ENCODE measurements around the gene POLR3H.

POLR3H gene

GRCh38 chr22:41517172-41518047 lies 26.9 kb downstream of the POLR3H start:
- DNase-seq (ENCODE audit: low read depth in 1 of 2, low spot score in 1 of 2): peak in 1 of 2 donors; percentile 17

DNA sequence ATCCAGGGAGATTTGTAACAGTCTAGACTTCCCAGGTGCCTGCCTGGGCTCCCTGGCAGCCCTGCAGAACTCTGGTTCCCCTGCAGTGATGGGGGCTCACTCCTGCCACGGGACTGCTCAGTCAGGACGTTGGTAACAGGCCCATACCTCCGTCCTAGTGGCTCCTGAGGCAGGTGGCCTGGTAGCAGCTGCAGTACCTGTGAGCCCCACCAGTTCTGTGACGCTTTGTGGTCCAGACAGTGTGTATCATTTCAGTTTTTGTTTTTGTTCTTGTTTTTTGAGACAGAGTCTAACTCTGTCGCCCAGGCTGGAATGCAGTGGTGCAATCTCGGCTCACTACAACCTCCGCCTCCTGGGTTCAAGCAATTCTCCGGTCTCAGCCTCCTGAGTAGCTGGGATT lies 27.8 kb downstream of the POLR3H start:
- no peak for DNase-seq (ENCODE audit: low read depth in 1 of 2, low spot score in 1 of 2)

GRCh38 chr22:41513391-41513790 lies 30.9 kb downstream of the POLR3H start:
- no peak for DNase-seq (ENCODE audit: low read depth in 1 of 2, low spot score in 1 of 2)

DNA sequence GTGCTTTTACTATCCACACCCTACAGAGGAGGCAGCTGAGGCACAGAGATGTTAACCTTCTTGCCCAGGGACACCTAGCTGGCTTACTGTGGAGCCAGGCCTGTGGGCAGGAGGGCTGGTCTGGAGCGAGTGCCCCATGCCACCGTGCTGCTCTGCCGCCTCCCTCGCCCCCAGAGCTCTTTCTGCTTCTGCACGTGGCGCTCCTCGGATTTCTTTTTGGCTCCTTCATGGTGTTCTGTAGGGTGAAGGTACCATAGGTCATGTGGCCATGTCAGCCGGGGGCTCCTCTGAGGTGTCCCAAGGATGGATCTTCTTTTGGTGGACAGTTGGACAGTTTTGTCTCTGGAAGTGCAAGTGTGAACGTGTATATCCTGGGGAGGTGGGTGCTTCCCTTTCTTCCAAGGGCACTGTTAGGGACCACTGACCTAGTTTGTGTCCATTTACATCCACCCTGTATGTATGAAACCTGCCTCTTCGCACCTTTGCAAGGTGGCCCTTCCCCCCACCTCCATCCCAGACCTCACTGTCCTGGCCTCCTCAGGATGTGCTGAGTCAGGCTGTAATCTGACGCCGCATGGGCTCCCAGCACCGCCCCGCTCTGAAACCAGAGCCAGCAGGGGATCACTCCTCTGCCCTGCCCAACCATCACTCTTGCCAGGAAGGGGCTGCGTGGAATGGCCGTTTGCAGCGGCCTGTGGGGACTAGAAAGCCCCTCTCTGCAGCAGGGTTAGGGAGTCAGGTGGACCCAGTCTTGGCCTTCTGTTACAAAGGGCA lies 31.7 kb downstream of the POLR3H start:
- DNase-seq (ENCODE audit: low read depth in 1 of 2, low spot score in 1 of 2): no peak

DNA sequence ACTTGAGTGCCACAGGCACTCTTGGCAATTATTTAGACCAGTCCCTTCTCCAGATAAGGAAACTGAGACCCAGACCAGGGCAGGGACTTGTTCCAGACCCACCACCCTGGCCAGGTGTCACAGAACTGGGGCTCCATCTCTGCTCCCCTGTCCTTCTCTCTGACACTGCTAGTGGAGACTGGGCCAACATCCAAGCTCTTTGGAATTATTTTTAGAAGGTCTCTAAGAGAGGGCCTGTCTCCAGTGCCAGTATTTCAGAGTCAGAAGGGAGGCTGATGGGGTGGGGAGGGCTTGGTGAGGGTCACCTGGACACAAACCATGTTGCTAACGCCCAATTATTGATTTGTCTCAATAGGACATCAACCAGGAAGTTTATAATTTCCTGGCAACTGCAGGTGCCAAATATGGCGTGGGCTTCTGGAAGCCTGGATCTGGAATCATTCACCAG lies 32.7 kb downstream of the POLR3H start:
- DNase-seq (ENCODE audit: low read depth in 1 of 2, low spot score in 1 of 2): no peak

DNA sequence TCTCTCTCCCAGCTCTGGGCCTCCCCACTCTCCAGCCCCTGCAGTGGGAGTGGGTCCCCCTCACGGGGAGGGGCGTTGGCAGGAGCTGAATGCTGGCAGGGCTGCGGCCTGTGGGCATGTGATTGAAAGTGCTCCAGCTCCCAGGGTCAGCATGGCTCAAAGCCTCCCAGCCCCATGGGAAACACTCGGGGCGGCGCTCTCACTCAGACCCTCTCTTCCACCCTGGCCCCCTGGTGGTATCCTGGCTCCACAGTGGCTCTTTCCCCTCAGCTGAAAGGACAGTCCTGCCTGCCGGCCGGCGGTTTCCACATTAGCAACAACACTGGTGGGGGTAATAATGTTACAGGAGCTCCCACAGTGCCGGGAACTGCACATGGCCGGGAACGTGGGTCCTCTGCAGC lies 35.5 kb downstream of the POLR3H start:
- DNase-seq (ENCODE audit: low read depth in 1 of 2, low spot score in 1 of 2): no peak

DNA sequence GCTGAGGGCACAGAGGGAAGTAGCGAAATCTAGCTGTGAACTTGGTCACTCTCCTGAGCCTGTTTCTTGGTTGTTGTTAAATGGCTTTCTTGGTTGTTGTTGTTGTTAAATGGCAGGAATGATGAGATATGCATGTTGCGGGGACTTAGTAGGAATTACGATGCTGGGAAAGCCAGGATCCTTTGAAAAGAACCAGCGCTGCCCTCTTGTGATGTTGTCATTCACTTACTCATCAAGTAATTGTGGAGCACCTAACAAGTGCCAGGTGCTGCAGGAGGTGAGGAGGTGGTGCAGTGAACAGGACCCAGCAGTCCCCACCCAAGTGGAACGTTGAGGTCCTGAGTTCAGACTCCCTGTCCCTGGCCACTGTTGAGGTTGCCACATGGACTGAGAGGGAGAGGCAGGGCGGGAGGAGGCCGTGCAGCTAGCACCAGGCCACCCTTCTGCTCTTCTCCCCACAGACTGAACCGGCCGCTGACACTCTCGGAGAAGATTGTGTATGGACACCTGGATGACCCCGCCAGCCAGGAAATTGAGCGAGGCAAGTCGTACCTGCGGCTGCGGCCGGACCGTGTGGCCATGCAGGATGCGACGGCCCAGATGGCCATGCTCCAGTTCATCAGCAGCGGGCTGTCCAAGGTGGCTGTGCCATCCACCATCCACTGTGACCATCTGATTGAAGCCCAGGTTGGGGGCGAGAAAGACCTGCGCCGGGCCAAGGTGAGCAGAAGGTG lies 36.8 kb downstream of the POLR3H start:
- no peak for DNase-seq (ENCODE audit: low read depth in 1 of 2, low spot score in 1 of 2)

GRCh38 chr22:41505511-41506220 lies 38.6 kb downstream of the POLR3H start:
- no peak for DNase-seq (ENCODE audit: low read depth in 1 of 2, low spot score in 1 of 2)

DNA sequence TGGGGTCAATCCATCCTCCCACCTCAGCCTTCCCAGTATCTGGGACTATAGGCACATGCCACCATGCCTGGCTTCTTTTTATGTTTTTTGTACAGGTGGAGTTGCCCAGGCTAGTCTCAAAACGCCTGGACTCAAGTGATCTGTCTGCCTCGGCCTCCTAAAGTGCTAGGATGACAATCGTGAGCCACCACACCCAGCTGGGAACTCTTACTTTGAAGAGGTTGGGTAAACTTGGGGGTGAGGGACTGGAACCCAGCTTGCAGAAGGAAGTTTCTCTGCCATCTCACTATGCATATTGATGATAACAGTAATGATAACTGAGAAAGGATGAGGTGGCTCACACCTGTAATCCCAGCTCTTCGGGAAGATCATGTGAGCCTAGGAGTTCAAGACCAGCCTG lies 39.5 kb downstream of the POLR3H start:
- no peak for DNase-seq (ENCODE audit: low read depth in 1 of 2, low spot score in 1 of 2)

DNA sequence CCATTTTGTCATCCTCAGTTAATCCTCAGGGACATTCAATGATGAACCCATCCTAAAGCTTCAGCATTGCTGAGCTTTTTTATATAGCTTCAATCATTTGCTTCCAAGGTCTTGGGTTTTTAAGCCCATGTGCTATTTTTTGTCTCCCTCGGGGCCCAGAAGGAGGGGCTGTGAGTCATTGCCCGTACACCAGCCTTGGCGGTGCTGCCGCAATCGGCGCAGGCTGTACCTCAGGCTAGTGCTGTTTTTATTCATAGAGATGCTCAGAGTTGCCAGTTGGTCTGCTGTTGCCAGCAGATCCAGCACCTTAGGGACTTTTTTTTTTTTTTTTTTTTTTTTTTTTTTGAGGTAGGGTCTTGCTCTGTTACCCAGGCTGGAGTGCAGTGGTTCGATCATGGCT lies 39.9 kb downstream of the POLR3H start:
- DNase-seq (ENCODE audit: low read depth in 1 of 2, low spot score in 1 of 2): no peak

GRCh38 chr22:41501209-41501608 lies 43.1 kb downstream of the POLR3H start:
- no peak for DNase-seq (ENCODE audit: low read depth in 1 of 2, low spot score in 1 of 2)

GRCh38 chr22:41500303-41500702 lies 44.0 kb downstream of the POLR3H start:
- DNase-seq (ENCODE audit: low read depth in 1 of 2, low spot score in 1 of 2): no peak

DNA sequence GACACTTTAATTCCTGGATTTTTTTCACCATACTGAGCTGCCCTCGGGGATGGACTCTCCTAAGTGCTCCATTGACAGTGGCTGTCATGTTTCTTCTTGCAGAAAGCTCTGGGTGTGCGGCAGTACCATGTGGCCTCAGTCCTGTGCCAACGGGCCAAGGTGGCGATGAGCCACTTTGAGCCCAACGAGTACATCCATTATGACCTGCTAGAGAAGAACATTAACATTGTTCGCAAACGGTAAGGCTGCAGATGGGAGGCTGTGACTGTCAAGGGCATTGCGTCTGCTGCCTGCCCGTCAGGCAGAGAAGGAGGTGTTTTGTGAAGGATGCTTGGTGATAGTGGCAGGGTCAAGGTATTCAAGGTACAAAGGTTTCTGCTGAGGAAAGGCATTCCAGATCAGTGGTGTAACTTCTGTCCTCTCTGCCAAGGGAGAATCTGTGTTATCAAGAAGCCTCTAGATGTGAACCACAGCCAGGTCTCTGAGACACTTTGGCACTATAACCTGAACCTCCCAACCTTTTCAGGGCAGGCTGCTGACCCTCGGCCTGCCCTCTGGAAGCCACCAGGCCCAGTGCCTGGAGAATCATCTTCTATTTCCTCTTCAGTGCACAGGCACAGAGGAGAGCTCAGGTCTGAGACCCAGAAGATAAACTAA lies 44.5 kb downstream of the POLR3H start:
- no peak for DNase-seq (ENCODE audit: low read depth in 1 of 2, low spot score in 1 of 2)

- no peak for DNase-seq (ENCODE audit: low read depth in 1 of 2, low spot score in 1 of 2)
Observed at GRCh38 chr22:41498303-41498835, 45.9 kb downstream of the POLR3H start.

DNA sequence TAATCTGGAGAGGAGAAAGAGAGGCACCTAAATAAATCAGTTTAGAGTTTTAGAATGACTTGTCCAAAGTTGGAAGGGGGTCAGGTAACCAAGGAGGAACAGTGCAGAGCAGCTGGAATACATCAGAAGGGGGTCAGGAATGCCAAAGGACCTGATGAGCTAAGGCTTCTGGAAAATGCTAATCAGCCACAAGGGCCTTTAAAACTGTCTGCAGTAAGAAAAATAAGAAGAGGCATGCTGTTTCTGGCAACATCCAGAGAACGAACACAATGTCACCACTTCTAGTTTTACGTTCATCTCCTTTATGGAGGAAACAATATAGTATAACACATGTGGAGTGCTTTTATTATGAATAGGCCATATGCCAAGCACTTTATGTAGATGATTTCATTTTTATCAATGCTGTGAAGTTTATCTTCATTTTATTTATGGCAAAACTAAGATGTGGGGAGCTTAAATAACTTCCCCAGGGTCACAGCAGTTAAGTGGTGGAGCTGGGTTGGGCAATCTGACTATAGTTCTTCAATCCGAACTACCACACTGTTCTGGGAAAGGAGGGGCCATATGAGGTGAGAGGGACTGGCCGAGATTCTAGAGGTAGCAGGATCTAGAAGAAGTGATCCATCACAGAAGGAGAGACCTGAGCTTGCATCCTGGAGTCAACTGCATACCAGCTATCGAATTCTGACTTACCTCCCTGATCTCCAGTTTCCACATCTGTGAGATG lies 52.7 kb downstream of the POLR3H start:
- no peak for DNase-seq (ENCODE audit: low read depth in 1 of 2, low spot score in 1 of 2)

GRCh38 chr22:41488596-41489385 lies 55.5 kb downstream of the POLR3H start:
- DNase-seq (ENCODE audit: low read depth in 1 of 2, low spot score in 1 of 2): no peak

DNA sequence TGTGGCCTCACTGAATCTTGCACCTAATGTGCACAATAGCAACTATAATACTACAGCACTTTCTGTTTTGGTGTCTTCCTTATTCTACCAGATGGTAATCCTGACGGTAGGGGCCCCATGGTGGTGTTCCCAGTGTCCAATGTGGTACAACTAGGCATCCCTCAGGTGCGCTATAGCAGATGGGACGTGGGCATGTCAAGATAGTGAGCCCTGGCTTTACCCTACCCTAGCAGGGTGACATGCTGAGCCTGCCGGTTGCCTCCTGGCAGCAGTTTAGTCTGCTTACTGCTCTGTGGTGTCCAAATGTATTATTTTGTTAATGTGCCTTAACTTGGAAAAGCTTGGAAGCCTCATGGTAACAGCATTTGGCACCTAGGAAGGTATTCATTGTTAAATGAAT lies 56.2 kb downstream of the POLR3H start:
- DNase-seq (ENCODE audit: low read depth in 1 of 2, low spot score in 1 of 2): no peak

GRCh38 chr22:41487037-41487935 lies 57.0 kb downstream of the POLR3H start:
- DNase-seq (ENCODE audit: low read depth in 1 of 2, low spot score in 1 of 2): no peak
